Measurements from ENCODE around the gene MYO6.
"Not testable (repeated sequence)": the region's sequence is repeated elsewhere in the genome, so short reads cannot be mapped to it uniquely, and the experiment has no call there.

Gene MYO6

GRCh38 chr6:75748743-75749538, at the start of gene MYO6:
Gene MYO6 (plus strand): TSS chr6:75749239. CDS start chr6:75817548, 68,309 bp downstream.
- peak; percentile 47 for DNase-seq (ENCODE audit: low read depth)

GRCh38 chr6:75708334-75708733, 40.7 kb upstream of the MYO6 start:
- not testable (repeated sequence) for DNase-seq (ENCODE audit: low read depth)

GRCh38 chr6:75711173-75711572, 37.9 kb upstream of the MYO6 start:
- DNase-seq (ENCODE audit: low read depth): no peak

GRCh38 chr6:75719133-75719532, 29.9 kb upstream of the MYO6 start:
- DNase-seq (ENCODE audit: low read depth): no peak

GRCh38 chr6:75723382-75723781, 25.7 kb upstream of the MYO6 start:
- no peak for DNase-seq (ENCODE audit: low read depth)

- no peak for DNase-seq (ENCODE audit: low read depth)
Measured at GRCh38 chr6:75727206-75727605, 21.8 kb upstream of the MYO6 start.

GRCh38 chr6:75731029-75731428, 18.0 kb upstream of the MYO6 start:
- not testable (repeated sequence) for DNase-seq (ENCODE audit: low read depth)

GRCh38 chr6:75735491-75736186, 13.4 kb upstream of the MYO6 start:
- no peak for DNase-seq (ENCODE audit: low read depth)

GRCh38 chr6:75743971-75744370, 5.1 kb upstream of the MYO6 start:
- DNase-seq (ENCODE audit: low read depth): no peak

- no peak for DNase-seq (ENCODE audit: low read depth)
Measured at GRCh38 chr6:75745404-75745803, 3.6 kb upstream of the MYO6 start.

- DNase-seq (ENCODE audit: low read depth): no peak
Measured at GRCh38 chr6:75746221-75746620, 2.8 kb upstream of the MYO6 start.

GRCh38 chr6:75747152-75747992, 1.7 kb upstream of the MYO6 start:
- DNase-seq (ENCODE audit: low read depth): no peak

GRCh38 chr6:75748003-75748742, 866 bp upstream of the MYO6 start:
- no peak for DNase-seq (ENCODE audit: low read depth)

GRCh38 chr6:75751443-75751842, 2.4 kb downstream of the MYO6 start:
- DNase-seq (ENCODE audit: low read depth): no peak

- no peak for DNase-seq (ENCODE audit: low read depth)
Measured at GRCh38 chr6:75752365-75752764, 3.3 kb downstream of the MYO6 start.

GRCh38 chr6:75755704-75756103, 6.7 kb downstream of the MYO6 start:
- no peak for DNase-seq (ENCODE audit: low read depth)

GRCh38 chr6:75757295-75757694, 8.3 kb downstream of the MYO6 start:
- no peak for DNase-seq (ENCODE audit: low read depth)

- DNase-seq (ENCODE audit: low read depth): no peak
Measured at GRCh38 chr6:75758061-75758460, 9.0 kb downstream of the MYO6 start.

GRCh38 chr6:75759207-75759606, 10.2 kb downstream of the MYO6 start:
- DNase-seq (ENCODE audit: low read depth): no peak

GRCh38 chr6:75760320-75760719, 11.3 kb downstream of the MYO6 start:
- DNase-seq (ENCODE audit: low read depth): no peak

- no peak for DNase-seq (ENCODE audit: low read depth)
Measured at GRCh38 chr6:75761489-75761888, 12.4 kb downstream of the MYO6 start.

GRCh38 chr6:75762063-75762462, 13.0 kb downstream of the MYO6 start:
- DNase-seq (ENCODE audit: low read depth): no peak
